NCI-H226 (cell line): Measurements from ENCODE around the gene PLA2G6.

Experiments
- DNase-seq: peaks from one replicate; pipeline ENCODE4 v3.0.0-alpha.2; 2015

The PLA2G6 gene, protein sequence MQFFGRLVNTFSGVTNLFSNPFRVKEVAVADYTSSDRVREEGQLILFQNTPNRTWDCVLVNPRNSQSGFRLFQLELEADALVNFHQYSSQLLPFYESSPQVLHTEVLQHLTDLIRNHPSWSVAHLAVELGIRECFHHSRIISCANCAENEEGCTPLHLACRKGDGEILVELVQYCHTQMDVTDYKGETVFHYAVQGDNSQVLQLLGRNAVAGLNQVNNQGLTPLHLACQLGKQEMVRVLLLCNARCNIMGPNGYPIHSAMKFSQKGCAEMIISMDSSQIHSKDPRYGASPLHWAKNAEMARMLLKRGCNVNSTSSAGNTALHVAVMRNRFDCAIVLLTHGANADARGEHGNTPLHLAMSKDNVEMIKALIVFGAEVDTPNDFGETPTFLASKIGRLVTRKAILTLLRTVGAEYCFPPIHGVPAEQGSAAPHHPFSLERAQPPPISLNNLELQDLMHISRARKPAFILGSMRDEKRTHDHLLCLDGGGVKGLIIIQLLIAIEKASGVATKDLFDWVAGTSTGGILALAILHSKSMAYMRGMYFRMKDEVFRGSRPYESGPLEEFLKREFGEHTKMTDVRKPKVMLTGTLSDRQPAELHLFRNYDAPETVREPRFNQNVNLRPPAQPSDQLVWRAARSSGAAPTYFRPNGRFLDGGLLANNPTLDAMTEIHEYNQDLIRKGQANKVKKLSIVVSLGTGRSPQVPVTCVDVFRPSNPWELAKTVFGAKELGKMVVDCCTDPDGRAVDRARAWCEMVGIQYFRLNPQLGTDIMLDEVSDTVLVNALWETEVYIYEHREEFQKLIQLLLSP

DNA sequence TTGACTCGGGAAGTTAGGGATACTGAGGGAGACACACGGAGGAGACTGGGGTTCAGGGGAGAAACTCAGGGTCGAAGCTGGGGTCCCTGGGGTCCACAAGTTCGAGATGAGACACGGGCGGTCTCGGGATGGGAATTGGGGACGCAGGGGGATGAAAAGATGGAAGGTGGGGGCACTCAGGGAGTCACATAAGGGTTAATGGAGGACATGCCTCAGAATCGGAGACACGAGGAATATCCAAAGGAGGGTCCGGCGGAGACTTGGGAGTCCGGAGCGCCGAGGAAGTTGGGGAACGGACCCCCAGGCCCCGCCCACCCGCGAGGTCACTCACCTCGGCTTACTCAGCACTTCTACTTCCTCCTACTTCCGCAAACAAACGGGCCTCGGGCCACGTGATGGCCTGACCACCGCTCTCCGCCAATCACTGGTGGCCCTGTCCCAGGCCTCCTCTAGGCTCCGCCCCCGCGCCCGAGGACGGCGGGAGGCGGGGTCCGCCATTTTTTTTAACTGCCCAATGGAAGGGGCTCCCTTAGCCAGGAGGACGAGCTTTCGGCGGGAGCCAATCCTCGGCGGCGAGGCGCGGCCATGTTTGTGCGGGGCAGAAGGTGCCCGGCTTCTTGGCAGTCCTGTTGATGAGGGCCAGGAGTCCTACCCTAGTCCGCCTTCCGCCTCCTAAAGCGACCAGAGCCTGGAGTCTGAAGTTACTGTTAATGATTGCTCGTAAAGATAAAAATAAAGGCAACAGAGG lies at the start of gene PLA2G6:
Gene PLA2G6 (minus strand): TSS at position 378 of the 748 bp plus-strand sequence. CDS start 12,404 bp downstream, outside the sequence.
- peak; percentile 86 for DNase-seq

DNA sequence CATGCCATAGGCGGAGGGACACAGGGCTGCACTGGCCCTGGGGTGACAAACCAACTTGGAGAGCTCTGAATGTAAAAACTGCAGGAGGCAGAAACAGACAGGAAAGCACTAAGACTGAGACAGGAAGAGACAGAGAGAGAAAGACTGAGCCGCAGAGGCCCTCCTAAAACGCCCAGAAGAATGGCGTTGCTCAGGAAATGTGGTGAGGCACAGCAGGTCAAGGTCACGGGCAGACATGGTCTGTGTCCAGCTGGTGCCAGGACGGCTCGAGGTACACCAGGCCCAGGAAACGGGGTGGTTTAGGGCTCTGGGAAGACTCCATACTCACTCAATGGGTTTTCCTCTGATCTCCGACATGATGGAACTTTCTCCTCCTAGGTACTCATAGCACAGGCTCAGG lies 49.3 kb upstream of the PLA2G6 start:
- DNase-seq, result no peak

DNA sequence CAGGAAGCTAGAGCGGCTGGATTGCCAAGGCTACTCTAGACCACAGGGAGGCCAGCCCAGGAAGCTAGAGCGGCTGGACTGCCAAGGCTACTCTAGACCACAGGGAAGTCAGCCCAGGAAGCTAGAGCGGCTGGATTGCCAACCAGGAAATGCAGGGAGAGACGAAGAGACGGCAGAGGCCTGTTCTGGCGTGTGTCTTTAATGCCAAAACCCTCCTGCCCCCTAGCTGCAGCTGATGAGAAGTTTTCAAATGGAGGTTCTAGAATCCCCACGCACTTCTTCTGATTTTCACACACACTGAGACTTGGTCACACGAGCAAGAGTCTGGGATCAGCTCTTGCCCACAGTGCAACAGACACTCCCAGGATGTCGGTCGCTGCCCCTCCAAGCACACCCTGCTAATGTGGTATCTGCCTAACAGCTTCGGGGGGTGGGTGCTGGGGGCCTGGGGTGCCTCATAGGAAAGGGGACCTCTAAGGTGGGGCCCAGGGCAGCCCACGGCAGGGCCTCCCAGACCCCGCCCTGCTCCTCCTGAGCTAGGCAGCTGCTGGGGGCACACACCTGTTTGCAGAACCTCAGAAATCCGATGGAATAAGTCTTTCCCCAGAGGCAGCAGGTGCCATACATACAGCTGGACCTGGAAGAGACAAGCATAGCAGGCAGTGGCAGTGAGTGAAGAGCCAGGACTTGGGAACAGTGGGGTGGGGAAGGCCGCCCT lies 48.6 kb upstream of the PLA2G6 start:
- DNase-seq, result no peak

DNA sequence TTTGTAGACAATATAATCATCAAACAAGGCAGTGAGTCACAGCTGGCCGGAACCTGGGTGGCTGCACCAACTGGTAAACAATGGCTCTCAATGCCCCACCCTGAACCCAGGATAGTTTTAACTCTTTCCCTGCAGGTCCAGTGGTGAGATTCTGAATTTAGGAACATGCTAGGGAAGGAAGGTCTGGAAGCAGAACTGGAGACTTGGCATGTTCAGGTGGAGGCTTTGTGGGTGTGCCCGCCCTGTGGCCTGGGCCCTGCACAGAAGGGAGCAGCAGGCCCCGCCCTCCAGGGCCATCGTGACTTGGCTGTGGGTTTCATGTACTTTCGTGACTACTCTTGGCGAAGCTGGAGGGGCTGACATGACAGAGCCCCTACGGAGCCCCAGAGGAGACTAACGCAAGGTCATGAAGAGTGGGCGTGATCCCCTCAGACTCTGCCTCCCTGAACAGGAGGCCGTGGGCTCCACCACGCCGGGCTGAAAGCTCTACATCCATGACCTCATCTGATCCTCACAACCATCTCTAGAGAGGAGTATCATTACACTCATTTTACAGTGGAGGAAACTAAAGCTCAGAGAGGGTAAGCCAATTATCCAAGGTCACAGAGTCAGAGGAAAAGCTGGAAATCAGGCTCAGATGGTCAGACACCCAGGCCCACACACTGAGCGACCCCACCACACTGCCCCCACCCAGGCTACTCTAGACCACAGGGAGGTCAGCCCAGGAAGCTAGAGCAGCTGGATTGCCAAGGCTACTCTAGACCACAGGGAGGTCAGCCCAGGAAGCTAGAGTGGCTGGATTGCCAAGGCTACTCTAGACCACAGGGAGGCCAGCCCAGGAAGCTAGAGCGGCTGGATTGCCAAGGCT lies 47.5 kb upstream of the PLA2G6 start:
- DNase-seq, result no peak

DNA sequence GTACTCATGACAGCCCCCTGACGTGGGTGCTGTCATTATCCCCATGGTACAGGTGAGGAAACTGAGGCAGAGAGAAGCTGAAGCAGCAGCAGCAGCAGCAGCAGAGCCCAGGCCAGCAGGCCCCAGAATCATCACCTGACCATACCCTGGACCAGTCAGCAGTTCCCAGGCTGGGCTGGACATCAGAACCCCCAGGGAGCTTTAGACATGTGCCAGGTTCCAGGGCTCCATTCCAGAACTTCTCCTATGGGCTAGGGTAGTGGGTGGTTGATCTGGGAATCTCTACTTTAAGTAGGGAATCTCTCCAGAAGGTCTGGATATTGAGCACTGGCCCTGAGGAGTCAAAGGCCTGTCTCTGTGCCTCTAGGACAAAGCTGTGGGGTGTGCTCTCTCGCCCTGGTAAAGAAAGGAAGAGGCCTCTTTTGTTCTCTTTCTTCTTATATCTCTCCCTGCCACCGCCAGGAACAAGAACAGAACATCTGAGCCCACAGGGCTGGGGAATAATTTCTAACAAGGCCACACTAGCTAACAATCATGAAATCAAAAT lies 46.8 kb upstream of the PLA2G6 start:
- DNase-seq, result no peak

DNA sequence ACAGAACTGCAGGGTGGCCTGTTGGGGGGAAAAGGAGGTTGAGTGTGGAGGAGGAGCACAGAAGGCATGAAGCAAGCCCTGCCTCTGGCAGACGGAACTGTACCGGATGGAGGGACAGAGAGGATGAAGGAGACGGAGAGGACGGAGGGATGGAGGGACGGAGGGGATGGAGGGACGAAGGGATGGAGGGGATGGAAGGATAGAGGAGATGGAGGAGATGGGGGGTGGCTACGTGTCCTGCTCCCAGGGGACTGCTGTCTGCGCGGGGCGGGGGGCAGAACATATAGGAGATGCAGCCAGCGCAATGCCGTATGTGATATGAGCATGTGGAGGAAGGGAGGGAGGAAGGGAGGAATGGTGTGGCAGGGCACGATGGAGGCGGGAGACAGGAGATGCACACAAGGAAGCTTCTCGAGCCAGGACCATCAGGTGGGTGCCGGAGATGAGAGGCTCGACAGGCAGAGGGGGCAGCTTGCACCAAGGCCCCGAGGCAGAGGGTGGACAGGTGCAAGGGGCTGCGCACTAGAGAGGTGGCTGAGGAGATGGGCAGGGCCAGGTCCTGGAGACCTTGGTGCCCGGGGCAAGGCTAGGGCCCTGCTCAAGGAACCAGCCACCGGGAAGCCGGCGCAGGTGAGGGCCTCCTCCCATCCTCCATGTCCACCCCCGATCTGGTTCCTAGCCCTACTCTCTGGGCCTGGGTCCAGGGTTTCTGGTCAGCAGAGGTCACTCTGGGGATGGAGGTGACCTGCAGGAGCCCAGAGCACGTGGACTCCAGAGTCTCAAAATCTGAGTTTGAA lies 45.4 kb upstream of the PLA2G6 start:
- no peak for DNase-seq

DNA sequence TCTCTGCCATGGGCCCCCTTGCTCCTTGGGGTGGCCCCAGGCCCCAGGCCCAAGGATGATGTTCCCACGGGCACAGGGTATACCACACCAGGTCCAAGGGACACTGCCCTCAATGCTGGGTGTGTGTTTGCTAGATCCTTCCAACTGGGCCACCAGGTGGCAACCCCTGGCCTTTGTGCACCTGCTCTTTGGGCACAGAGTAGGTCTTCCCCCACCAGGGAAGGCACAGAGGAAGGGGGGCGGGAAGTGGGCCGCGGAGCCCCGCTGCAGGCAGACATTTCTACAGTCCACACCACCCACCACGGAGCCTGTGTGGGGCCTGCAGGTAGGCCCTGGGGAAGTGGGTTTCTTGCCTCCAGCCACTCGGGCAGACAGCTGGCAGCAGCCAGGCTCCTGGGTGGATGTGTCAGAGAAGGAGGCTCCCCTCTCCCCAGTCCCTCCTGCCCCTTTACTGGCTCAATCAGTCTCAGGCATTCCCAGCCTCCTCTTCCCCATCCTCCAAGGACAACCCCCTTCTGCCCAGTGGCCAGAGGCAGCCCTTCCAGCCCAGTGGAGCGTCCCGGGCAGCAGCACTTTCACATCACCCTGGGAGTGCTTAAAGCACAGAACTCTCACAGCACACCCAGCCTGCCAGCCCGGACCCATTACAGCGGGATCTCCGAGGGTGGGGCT lies 41.8 kb upstream of the PLA2G6 start:
- no peak for DNase-seq

DNA sequence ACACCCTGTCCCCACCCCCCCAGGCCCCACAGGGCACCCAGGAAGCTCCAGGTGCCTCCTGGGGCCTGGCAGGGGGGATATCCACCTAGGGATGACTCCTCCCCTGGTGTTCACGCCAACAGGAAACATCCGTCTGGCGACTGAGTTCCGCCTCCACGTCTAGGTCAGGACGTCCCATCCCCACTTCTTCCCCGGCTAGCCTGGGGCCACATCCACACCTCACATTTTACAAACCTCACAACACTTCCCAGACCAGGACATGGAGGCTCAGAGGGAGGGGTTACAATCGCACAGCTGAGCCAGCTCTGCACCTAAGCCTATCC lies 41.1 kb upstream of the PLA2G6 start:
- peak; percentile 69 for DNase-seq

DNA sequence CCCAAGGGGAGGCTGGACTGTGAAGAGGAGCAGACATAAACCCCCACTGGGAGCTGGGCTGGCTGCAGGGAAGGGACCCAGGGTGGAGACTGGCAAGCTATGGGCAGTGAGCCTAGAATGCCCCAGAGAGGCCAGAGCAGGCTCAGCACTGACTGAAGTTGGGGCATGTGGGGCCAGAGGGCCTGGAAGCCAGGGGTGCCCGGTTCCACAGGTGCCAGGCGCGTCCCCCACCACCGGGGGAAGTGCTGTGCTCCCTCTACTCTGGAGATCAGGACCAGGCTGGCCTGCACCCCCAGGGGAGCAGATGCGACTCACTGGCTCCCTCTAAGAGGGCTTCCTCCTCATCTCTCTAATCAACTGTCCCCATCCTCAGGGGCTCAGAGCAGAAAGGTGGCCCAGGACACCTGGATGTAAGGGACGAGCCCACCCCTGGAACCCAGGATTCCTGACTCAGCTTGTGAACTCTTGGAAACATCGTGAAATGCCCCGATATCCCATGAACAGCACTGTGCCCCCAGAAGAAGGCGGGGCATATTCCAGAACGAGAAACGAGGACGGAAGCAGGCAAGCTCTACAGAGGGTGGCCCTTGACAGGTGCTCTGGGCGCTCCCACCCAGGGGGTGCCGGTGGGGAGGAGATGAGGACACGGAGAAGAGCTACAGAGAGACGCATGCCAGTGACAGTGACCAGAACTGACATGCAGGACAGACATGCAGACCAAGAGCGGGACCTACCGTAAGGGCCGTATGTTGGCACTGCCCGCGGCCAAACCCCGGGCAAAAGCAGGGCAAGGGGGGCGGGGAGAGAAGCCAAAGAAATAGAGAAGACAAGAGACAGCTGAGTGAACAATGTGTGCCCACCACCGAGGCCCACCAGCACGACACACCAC lies 40.5 kb upstream of the PLA2G6 start:
- no peak for DNase-seq

DNA sequence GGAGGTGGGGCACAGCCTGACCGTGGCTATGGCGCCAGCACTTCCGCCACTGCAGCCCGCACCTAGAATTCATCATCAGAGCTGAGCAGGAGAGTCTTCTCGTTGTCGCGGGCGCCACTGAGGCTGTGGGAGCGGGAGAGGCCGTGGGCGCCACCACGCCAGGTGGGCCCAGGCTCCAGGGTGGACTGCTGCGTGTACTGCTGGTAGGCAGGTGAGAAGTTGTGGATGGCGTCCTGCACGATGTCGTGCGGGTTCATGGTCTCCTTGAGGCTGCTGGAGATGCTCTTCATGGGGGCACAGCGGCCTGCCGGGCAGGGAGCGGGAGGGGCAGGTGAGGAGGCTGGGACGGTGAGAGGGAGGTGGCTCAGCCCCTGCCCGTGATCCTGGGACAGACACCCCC lies 39.8 kb upstream of the PLA2G6 start:
- no peak for DNase-seq

DNA sequence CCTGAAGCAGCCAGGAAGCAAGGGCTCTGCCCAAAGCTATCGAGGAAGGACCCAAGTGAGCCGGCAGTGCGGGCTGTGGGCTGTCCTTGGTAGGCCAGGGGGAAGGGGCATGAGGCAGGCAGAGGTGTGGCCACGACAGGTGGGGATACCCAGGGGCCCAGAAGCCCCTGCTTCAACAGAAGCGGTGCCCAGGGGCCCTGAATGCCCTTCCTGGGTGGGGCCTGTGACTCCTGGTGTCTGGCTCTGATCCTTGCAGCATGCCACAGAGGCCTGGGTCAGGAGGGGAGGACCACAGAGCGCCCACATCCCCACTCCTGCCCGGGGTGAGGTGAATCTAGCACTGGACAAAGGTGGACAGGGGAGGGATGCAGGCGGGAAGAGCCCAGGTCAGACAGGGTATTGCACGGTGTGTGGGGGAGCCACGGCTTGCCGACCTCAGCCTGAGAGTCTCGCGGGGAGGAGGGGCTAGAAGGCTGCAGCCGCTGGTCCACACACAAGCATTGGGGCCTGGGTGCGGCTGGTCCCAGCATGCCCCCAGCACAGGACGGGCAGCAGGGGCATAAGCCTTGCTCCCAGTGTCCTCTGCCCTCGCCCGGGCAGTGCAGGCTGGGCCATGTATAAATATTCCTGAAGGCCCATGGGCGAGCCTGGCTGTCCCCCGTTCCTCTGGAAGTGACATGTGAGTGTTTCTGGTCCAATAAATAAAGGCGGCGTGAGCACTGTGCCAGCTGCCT lies 39.2 kb upstream of the PLA2G6 start:
- no peak for DNase-seq

DNA sequence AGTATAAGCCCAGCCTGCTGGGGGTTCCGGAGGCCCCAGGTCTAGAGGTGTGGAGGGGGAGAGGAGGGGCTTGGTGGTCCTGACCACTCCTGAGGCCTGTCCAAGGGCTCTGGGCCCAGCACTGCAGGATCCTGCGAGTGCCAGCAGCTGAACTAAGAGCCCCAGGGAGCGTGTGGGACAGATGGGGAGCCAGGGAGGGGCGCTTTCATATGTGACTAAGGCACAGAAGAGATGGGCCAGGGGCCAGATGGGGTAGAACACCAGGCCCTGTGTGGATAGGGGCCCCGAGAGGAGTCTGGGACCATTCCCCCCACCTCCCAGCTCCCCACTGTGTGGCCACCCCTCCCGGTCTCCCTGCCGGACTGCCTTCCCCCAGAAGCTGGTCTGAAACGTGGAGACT lies 38.5 kb upstream of the PLA2G6 start:
- no peak for DNase-seq

DNA sequence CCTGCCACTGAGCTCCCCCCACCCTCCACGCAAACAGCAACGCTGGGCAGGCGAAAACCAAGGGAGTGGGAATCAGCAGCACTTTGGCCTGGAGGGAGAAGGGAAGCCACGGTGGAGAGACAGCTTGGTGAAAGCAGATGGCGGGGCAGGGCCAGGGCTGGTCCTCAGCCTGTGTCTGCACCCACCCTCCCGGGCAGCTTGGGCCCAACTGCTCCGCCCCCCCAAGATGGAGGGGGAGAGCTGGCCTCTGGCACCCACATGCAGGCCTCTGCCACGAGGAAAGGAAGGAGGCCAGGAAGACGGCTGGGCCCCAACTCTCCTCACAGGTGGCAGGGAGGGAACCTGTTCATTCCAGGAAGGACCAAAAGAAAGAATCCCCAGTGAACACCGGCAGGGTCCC lies 38.0 kb upstream of the PLA2G6 start:
- no peak for DNase-seq

DNA sequence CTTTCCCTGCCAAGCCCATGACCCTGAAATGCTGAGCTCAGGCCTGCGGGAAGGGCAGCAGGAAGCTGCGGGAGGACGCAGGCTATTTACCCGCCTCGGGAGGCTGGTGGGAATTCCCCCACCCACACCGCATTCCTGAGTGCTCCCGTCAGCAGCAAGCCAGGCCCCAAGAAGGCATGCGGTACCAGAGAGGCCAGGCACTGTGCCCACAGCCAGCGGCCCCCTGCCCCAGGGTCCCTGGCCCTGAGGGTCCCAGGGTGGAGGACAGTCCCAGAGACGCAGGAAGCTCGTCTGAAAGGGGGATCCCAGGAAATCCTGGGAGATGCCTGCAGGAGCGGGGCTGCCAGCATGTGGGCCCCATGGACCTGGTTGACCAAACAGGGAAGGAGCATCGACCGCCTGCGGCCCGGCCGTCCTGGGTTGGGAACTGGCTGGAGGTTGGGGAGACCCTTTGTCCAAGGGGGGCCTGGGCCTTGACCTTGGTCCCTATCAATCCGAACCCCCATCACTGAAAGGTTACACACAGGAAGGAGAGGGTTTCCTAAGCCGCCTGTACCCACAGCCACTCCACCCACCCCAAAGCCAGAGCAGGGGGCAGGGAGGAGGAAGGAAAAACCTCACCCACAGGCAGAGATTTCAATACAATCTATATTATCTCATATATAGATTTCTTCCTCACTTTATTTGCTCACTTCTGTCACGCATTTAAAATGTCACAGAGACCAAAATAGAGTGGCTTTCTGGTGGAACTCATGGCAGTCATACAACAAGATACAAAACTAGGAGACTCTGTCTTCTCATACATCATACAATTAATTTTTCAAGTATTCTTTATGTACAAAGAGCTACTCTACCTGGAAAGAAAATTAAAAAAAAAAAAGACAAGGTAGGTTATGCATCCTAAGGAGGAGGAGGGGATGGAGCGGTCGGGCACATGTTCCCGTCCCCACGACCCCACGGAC lies 37.3 kb upstream of the PLA2G6 start:
- DNase-seq, result peak; percentile 84

DNA sequence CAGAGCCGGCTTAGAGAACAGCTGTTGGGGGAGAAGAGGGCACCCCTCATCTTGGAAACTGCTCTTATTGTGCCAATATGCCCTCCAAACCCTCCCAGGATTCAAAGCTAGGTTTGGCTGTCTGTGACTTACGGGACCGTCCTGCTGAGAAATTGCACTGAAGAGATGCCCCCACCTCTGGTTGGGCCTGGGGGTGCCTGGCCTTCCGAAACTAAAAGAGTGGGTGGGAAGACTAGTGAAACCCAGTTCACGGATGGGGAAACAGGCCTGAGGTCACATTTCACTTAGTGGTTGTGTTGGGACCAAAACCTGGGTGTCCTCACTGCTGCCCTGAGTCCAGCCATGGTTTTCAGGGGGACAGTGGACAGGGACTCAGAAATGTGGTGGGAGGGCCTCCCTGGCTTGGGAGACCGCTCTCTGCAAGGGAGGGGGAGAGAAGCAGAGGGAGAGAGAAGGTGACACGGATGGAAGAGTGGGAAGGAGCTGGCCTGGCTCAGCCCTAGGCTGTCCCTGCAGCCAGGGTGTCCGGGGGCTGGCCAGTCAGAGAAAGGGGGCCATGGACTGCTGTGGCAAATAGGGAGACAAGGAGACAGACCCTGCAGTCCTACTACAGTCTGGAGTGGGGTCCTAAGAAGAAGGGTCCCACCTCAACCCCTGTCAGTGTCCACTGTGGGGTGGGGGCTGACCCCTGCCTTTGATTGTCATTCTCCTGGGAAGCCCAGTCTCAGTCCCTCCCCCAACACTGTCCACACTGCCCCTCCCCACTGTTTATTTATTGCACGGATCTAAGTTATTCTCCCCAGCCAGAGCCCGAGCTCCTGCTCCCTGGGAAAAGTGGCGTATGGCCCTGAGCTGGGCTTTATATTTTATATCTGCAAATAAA lies 33.8 kb upstream of the PLA2G6 start:
- no peak for DNase-seq
